Fibroblast of lung (primary cell): ENCODE measurements around the gene CALD1.

ENCODE experiments used
- CTCF ChIP-seq, 2 donors: IDR thresholded peaks in 1 of 2; conservative IDR thresholded peaks in 1 of 2; 1 replicate in 1 of 2; 2 replicates in 1 of 2; pipeline ENCODE4 v1.5.1; 2011 to 2012; ENCODE audit warnings: low read length in 2 of 2, control low read depth in 1 of 2, inconsistent platforms in 1 of 2, low read depth in 1 of 2, mild to moderate bottlenecking in 1 of 2
- EZH2 ChIP-seq: IDR thresholded peaks from 2 replicates; pipeline ENCODE4 v1.5.1; 2012; ENCODE audit warnings: low read length, control low read depth, mild to moderate bottlenecking; ENCODE audit errors: missing control alignments

- no peak for TF ChIP-seq CTCF (conservative IDR thresholded peaks at IDR 0.05 in 1 of 2, IDR thresholded peaks at IDR 0.05 in 1 of 2; ENCODE audit: low read depth in 1 of 2, low read length in 2 of 2)
- TF ChIP-seq EZH2: no peak
Measured at GRCh38 chr7:134851141-134851540, 71.7 kb downstream of the CALD1 start.
